D341Med (cell line): Measurements from ENCODE around the gene DAPP1.
"Not testable (repeated sequence)": the region's sequence is repeated elsewhere in the genome, so short reads cannot be mapped to it uniquely, and the experiment has no call there.

Experiments
- DNase-seq: peaks from one replicate; pipeline ENCODE4 v3.0.0; 2012; ENCODE audit warnings: low spot score

The DAPP1 gene

DNA sequence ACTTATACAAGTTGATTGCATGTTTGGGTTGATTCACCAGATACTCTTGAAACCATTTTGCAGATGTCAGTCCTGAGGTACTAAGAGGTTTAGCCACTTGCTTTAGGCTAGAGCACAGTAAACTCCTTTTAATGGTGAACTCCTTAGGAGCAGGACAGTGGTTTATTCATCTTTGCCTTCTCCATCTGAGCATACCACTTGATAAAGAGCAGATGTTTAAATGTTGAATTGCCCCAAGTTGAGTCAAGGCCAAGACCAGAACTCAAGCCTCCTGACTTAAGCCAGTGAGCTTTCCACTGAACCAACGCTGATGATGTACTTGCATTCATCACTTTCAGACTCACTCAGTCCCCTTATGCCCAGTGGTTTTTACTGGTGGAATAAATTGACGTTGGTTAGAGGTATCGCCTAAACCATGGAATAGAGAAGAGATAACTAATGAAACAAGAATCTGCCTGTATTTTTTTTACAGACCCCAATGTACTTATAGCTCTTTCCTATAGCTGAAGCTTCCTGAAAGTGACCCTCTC lies 7.5 kb downstream of the DAPP1 start:
- no peak for DNase-seq

DNA sequence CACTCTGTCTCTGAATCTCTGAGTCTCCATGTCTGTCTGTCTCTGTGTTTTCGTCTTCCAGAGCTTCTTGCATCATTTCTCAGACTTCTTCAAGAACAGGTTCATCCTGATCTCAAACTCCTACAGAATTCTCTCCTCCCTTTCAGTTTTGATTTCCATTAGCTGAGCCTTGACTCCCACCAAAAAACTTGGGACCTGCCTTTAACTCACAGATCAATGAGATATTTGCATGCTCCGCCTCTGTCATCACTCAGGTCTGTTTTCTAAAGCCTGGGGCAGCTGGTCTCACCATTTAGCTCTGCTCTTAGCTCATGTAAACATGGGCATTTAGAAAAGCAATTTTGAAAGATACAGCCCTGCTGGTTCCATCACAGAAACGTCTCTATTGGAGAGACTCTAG lies 8.6 kb downstream of the DAPP1 start:
- DNase-seq = no peak

DNA sequence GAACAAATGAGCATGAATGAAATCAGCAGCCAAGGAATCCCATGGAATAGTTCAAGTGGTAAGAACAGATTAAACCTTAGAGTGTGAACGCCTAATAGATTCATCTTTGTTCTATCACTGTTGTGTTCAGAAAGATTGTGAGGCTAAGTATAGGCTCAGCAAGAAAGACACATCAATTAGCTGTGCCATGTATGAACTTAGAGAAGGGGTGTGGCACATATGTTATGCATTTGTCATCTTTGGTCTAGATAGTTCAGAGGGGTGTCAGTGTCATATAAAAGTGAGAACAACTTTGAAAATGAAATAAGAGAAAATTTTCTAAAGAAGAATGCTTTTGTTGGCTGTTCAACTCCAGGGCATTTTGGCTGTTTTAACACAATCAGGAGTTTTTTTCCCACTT lies 9.4 kb downstream of the DAPP1 start:
- DNase-seq = no peak

DNA sequence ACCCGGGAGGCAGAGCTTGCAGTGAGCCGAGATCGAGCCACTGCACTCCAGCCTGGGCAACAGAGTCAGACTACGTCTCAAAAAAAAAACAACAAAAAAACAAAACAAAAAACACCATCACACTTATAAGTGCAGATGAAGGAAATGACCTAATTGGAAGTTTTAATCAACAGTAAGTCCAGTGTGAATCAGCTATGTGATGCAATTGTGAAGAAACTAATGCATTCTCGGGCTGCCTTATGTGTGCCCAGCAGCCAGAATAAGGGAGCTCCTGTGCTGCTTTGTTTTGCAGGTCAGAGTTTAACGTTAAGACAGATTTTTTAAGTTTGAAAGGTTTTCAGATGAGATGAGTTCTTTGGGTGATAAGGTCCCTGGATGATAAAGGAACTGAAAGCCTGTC lies 10.8 kb downstream of the DAPP1 start:
- DNase-seq = no peak

DNA sequence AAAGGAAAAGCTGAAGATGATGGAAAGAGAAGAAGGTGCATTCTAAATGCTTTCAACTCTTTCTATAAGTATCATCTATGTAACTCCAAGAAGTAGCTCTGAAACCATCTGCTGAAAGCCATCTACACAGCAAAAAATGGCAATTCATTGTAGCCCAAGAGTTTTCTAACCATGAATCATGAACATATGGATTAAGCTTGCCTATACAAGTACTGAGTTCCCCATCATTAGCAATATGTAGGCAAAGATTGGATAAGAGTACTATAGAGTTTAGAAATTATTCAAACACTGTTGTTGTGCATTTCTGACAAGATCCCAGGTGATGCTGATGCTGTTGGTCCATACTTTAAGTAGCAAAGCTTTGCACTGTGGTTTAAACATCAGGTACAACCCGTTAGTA lies 11.2 kb downstream of the DAPP1 start:
- DNase-seq = no peak

DNA sequence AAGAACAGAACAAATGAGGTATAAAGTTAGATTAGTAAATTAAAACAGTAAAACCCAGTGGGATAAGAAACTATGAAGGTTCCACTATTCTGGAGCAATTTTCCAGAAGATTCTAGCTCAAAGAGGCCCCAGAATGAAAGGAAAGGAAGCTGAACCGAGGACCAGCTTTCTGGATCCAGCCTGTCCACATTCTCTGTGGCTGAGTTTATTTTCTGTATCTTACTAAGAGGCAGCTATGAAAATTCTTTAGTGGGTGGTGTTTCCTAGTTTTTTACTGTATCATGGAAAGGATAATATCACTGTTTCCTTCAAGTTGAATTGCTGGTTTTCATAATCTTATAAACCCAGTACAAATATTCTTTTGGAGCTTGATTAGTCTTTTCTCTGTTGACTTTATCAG lies 11.8 kb downstream of the DAPP1 start:
- no peak for DNase-seq

DNA sequence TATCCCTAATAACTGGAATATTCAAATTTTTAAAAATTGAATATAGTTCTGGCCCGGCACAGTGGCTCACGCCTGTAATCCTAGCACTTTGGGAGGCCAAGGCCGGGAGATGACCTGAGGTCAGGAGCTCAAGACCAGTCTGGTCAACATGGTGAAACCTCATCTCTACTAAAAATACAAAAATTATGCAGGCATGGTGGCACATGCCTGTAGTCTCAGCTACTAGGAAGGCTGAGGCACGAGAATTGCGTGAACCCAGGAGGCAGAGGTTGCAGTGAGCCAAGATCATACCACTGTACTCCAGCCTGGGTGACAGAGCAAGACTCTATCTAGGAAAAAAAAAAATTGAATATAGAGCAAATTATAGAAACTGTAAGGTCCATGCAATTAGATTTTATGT lies 13.4 kb downstream of the DAPP1 start:
- not testable (repeated sequence) for DNase-seq

DNA sequence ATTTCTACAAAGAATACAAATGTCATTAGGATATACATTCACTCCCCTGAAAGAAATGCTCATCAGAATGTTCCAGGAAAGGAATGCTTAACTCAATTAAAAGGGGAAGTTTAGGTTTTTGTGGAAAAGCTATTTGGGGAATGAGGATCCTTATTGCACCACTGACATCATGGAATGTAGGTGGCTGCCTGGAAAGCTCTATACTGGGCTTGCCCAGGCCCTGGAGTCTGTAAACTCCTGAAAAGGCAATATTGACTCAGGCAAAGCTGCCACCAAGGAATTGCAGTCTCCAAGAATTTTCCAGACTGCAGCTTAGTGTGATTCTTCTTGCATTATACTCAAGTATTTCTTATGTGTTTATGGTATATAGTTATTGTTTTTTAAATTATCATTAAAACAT lies 15.7 kb downstream of the DAPP1 start:
- DNase-seq = no peak

DNA sequence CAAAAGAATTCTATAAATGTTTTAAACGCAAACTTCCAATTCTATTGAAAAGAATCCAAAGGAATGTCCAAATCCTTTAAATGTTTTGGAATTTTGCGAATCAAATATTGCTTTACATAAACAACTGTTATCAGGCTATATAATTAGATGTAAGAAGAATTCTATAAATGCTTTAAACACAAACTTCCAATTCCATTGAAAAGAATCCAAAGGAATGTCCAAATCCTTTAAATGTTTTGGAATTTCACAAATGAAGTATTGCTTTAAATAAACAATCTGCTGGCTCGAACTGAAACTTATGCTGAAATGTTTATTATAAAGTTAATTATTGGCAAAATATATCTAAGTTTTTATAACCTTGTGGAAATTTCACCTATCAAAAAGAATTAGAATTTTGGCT lies 16.1 kb downstream of the DAPP1 start:
- DNase-seq = no peak

DNA sequence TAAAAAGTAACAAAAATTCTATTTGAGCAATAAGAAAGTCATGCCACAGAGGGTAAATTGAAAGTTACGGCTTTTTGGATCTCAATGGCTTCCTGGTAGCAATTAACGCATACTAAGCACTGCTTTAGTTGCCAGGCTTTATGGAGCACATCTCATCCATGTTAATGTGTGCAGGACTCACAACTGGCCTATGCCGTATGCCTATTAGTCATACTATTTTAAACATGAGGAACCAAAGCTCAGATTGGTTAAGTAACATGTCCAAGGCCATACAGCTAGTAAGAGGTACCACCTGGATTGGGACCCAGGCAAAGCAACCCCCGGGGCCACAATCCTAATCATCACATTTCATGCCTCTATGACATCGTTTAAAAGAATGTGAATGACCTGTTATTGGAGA lies 17.1 kb downstream of the DAPP1 start:
- no peak for DNase-seq

DNA sequence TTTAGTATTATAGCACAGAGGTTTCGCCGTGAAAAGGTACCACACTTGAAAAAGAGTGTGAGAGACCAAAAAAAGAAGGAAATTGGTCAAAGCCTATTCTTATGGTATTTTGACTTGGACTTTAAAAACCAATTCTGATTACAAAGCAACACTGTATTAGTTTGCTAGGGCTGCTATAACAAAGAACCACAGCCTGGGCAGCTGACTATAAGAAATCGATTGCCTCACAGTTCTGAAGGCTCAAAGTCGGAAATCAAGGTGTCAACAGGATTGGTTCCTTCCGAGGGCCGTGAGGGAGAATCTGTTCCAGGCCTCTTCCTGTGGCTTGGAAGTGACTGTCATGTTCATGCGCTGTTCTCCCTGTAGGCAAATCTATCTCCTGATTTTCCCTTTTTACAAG lies 17.9 kb downstream of the DAPP1 start:
- no peak for DNase-seq

DNA sequence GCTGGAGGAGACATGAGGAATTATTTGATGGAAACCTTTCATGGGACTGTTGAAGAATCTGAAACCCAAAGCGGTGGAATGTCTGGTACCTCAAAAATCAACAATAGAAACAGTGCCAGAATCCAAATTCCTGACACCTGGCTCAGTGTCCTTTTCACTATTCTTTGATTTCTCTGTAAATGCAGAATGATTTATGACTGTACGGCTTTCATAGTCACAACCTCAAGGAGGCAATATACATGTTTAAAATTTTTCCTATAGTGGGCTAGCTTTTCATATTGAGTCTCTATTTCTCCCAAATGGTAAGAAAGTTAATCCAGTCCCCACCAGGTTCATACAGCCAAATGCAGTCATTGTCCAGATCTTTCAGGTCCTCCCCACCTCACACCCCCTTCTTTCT lies 19.3 kb downstream of the DAPP1 start:
- no peak for DNase-seq

DNA sequence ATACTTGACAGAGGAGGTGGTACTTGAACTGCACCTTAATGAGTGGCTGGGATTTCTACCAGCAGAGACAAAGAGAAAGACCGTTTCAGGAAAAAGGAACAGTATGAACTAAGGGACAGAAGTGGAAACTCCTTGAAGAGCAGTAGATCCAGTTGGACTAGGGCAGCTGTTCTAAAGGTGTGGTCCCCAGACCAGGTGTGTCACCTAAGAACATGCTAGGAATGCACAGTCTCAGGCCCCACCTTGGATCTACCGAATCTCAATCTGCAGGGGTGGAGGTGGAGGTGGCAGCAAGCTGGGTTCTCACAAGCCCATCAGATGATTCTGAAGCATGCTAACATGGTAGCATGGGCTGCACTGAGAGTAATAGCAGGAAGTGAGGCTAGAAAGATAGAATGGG lies 22.3 kb downstream of the DAPP1 start:
- no peak for DNase-seq

DNA sequence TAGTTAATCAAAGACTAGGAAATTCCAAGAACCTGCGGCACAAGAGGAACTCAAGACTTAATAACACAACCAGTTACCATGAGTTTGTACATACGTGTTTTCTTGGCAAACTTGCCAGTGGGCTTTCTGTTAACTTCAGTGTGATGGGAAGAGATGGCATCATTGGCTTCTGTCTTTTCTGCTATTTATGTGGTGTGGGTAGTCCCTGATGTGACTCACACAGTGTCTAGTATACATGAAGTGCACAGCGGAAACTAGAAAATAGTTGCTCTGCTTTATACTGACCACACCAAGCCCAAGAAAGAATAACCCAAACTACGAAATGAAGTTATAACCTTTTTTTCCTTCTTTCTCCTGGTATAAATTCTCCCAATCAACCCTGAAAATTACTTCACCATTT lies 24.5 kb downstream of the DAPP1 start:
- no peak for DNase-seq

DNA sequence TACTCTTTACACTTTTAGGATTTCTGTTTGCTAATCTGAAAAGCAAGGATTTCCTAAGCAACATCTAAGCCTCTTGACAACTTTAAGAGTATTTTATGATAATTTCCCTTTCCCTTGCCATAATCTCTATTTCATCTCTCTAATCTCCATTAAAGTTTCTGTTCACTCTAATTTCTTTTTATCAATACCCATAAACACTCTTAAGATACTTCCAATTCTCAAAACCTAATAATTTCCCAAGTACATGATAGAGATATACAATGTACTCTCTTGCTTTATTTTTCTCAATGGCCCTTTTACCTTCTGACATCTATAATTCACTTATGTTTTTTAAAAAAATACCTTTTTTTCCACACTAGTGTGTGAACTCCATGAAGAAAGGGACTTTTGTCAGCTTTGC lies 26.8 kb downstream of the DAPP1 start:
- no peak for DNase-seq

DNA sequence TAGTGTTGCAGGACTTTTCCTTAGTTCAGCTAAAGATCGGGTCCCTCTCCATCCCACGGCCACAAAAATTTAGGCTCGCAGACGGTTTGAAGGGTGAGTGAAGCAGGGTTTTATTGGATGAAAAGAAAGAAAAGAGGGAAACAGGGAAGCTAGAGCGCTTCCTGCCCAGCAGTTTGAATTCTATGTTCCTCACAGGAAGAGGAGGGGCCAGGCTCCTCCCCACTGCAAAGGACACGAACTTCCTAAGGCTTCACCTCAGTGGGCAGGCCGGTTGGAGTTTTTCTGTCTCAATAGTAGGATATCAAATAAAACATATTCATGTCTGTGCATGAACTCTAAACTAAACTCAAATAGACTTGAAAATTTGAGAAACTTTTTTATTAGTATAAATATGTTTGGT lies 27.4 kb downstream of the DAPP1 start:
- DNase-seq = no peak

DNA sequence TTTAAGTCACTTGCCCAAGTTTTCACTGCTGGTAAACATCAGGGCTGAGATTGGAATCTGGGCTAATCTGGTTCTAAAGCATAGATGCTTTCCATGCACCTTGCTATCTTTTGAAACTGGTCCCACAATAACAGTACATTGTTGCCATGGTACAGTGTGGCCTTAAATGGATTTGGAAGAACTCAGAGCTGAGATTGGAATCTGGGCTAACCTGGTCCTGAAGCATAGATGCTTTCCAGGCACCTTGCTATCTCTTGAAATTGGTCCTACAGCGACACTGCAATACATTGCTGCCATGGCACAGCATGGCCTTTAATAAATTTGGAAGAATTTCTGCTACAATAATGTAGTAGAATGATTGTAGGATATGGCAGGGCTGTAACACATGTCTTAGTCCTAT lies 28.6 kb downstream of the DAPP1 start:
- no peak for DNase-seq

DNA sequence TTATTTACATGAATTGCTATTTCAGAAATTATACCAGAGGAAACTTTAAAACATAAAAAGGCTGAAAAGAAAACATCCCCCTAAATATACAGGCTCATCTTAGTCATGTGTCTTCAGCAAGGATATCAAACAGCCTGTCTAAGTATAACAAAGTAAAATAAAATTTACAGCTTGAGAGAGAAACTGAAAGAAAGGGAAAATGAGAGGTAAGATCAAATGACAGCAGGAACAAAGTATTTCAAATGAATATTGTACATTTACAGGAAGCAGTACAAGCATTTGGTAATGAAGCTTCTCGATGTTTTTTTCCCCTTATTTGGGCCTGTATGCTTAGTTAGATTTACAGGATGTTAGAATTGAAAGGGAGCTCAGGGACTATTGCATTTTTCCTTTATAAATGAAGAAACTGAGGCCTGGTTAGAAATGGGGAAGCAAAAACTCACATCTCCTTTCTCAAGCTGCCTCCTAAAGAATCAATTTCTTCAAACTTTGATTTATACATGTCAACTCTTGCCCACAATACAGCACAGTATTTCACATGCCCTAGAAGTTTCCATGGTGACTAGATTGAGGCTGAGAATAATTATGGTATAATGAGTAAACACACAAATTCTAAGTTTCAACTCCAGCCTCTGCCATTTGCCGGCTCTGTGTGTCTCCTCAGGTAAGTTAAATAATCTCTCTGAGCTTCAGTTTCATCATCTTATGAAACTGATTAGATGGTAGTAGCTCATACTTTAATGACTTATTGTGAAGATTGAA lies 29.3 kb downstream of the DAPP1 start:
- no peak for DNase-seq

DNA sequence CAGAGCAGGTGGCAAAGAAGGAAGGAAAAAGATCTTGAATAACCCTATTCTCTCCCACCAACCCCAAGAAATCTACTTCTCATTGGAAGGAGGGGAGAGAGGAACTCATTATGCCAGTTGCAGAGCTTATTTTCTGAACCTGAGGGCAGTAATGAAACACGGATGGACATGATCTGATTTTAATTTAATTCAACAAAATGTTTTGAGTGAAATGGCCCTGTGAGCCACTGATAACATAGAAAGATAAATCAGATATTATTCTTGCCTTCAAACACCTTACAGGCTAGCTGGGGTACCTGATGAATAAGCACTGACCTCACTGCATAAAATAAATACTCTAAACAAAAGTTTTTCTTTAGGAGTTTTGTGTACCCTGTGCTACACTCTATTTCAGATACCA lies 30.3 kb downstream of the DAPP1 start:
- DNase-seq = no peak

DNA sequence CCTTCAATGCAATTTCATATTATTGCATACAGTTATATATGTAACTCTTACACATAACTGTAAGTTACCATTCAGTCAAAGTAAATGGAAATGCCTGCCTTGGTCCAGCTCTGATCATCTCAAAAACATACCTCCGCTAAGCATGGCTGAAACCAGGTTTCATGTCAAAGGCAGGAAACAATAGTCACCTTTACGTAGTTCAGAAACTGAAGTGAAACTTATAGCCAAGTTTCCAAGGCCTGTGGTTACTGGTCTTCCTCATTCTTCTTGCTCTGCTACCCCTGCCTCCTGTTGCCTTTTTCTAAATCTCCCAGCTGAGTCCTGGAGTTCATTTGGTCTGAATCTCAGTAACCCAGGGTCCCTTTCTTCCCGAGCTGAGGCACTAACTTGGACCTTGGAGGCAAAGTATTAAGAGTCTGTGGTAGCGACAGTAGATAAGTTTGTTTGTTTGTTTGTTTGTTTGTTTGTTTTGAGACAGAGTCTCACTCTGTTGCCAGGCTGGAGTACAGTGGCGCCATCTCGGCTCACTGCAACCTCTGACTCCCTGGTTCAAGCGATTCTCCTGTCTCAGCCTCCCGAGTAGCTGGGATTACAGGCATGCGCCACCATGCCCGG lies 30.8 kb downstream of the DAPP1 start:
- DNase-seq = no peak

DNA sequence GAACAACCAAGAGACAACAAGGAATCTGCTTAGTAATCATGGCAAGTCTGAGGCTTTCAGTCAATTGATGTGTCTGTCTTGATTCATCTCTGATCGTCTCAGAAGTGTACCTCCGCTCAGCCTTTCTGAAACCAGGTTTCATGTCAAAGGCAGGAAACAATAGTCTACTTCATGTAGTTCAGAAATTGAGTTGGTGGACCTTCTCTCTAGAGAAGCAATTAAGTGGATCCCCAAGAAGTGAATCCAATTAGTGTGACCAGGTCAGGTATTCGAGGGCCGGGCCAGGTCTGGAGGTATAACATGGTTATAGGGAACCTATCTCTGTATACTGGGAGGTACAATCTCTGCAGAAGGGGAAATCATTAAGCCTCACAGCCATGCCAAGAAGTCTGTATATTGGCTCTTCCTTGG lies 32.0 kb downstream of the DAPP1 start:
- DNase-seq = no peak

DNA sequence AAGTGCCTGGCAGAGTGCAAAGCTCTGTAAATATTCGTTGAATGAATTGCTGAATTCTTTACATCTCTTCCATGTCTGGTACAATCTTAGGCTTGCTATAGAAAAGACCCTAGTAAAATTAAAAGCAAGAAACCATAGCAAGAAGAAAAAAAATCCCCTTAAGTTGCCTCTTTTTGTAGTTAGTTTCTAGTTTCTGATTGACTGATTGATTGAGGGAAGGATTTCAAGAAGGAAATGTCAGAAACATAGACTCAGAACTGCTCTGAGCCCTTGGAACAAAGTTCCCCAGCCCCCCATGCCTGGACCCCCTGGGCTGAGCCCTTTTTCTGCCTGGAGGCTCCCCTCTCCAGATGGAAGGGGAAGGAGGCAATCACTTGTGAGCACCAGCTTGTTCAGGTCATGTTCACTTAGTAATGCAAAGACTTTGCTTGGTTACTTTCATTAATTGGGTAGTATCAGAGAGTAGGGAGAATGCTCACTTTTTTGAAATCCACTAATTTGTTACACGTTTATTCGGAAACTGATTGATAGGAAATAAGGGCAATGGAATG lies 35.6 kb downstream of the DAPP1 start:
- no peak for DNase-seq

DNA sequence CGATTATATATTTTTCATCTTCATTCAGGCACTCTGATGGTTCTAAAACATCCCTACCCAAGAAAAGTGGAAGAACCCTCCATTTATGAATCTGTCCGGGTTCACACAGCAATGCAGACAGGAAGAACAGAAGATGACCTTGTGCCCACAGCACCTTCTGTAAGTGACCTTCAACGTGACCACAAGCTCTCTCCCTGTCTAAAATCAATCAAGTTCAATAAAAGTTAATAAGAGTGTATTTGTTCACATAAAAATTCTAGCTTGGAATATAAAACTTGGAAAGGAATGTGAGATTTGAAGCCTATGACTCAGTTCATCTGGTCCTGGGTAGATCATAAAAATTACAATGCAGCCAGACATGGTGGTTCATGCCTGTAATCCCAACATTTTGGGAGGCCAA lies 36.6 kb downstream of the DAPP1 start:
- DNase-seq = no peak

DNA sequence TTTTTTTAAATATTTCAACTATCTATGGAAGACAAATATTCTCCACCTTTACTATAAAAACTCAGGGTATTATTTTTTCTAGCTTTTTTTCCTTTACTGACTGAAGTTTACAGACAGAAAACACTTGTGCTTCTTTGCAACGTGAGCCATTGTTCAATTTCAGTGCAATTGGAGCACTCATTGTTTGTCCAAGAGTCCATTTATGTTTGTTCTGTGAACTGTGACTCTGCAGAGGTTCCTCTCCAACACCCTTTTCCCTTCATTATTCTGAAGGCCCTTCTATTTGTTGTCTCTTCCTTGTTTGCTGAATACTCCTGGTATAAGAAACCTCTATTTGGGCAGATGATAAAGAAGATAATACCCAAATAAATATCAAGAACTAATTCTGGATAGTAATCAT lies 37.4 kb downstream of the DAPP1 start:
- DNase-seq = no peak
